ENCODE results near the gene SMAD6.

GRCh38 chr15:66758844-66759243 is 56.8 kb downstream of the SMAD6 start:
- no peak for TF ChIP-seq CTCF (conservative IDR thresholded peaks at IDR 0.05; ENCODE audit: low read length)
- no peak for TF ChIP-seq EZH2phosphoT487 (IDR thresholded peaks at IDR 0.05; ENCODE audit: borderline replicate concordance)
